Esophagus squamous epithelium (tissue), 5 donors: Measurements from ENCODE around the gene NRXN3. TPM values are rescaled to one million over a fixed set of nuclear protein-coding genes. Genes with fewer than 3 reads are reported as not detected.
"Not testable (repeated sequence)": the region's sequence is repeated elsewhere in the genome, so short reads cannot be mapped to it uniquely, and the experiment has no call there.

Source experiments
- DNase-seq: peaks from one replicate; lab custom pipeline; 2025; lab: John Stamatoyannopoulos, UW
- H3K27ac ChIP-seq, 4 donors: fragments of 200-600 bp; sonication (generic); one replicate each; pipeline ENCODE4 v1.5.1; 2016 to 2019; ENCODE audit warnings: mild to moderate bottlenecking in 1 of 4
- H3K27me3 ChIP-seq, 4 donors: fragments of 200-600 bp; sonication (generic); 1 replicate in 3 of 4; 2 replicates in 1 of 4; pipeline versions ENCODE4 v1.5.1 to v1.6.0; 2017 to 2021; ENCODE audit warnings: antibody characterized with exemption in 1 of 4
- H3K36me3 ChIP-seq, 3 donors: fragments of 200-600 bp; sonication (generic); one replicate each; pipeline ENCODE4 v1.5.1; 2016 to 2019
- H3K4me1 ChIP-seq, 3 donors: fragments of 200-600 bp; sonication (generic); one replicate each; pipeline ENCODE4 v1.5.1; 2017 to 2019
- H3K4me3 ChIP-seq, 4 donors: fragments of 200-600 bp; sonication (generic); 1 replicate in 3 of 4; 2 replicates in 1 of 4; pipeline ENCODE4 v1.5.1; 2016 to 2019; ENCODE audit warnings: mild to moderate bottlenecking in 2 of 4, moderate library complexity in 1 of 4
- H3K9me3 ChIP-seq, 3 donors: fragments of 200-600 bp; sonication (generic); one replicate each; pipeline ENCODE4 v1.5.1; 2016 to 2019
- POLR2A ChIP-seq, 4 donors: fragments of 450-650 bp; IDR thresholded peaks; one replicate each; pipeline ENCODE4 v1.6.1; 2017; ENCODE audit warnings: antibody characterized with exemption in 4 of 4, mild to moderate bottlenecking in 4 of 4, moderate library complexity in 3 of 4
- WGBS, 2 donors: methylation state at CpG; one replicate each; pipeline ENCODE4 v1.1.5; 2018; 5-methylcytosine and 5-hydroxymethylcytosine counted together
- intact Hi-C: fragments of 100-400 bp; cut with DNase I; formaldehyde crosslinking; loops from one replicate; pipeline ENCODE4 v1.15.0; 2022
- total RNA-seq, 4 donors: library from RNA; depleted of rRNA; stranded (reverse); fragments of >200 nt; gene quantifications; one replicate each; pipeline ENCODE4 v1.1.0, GENCODE V29; 2016
- TF ChIP-seq, protein P1 (sequence below), 6 experiments: fragments of 450-650 bp in 4 of 6; fragments of 200-600 bp in 2 of 6; sonication (generic) in 2 of 6; IDR thresholded peaks; one replicate each; pipeline ENCODE4 v1.5.1; 2016 to 2019; ENCODE audit warnings: antibody characterized with exemption in 6 of 6, mild to moderate bottlenecking in 4 of 6, moderate library complexity in 4 of 6
- donor health status: DM: yes; HTN: yes; CAD: no.

Gene NRXN3
- total RNA-seq, 4 donors from 2014 or later, result 0.30 to 15.8 (median 1.5) TPM

DNA sequence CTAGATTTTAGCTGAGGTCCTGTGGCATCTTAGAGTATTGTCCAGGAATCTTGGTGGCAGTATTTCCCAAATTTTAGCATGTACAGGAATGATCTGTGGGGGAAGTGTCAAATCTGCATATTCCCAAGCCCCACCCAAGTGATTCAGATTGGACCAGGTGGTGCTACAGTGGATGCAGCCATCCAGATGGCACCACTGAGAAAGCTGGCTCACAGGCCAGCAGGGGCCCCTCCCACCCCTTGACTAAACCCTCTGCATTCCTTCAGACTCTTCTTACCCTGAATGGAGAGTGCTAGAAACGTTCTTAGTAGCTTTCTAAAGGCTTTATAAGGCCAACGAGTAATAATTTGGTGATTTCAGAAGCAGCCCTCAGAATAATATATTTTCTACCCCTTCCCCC, 255.2 kb downstream of the NRXN3 start:
- intact Hi-C loops, result no loop called here
- H3K27me3 ChIP-seq, result no peaks in the 10 kb centered on the region
- no peak overlapping the region for H3K27ac ChIP-seq
- no peak for DNase-seq
- no peaks in the 10 kb centered on the region for H3K4me1 ChIP-seq
- H3K4me3 ChIP-seq, result no peak overlapping the region
- 23 to 27% methylated on average over 2 of the region's 2 CpGs for WGBS, 2 donors
- H3K9me3 ChIP-seq, result no peaks in the 10 kb centered on the region
- no peak for TF ChIP-seq POLR2A (IDR thresholded peaks at IDR 0.05)
- TF ChIP-seq, protein P1, sequence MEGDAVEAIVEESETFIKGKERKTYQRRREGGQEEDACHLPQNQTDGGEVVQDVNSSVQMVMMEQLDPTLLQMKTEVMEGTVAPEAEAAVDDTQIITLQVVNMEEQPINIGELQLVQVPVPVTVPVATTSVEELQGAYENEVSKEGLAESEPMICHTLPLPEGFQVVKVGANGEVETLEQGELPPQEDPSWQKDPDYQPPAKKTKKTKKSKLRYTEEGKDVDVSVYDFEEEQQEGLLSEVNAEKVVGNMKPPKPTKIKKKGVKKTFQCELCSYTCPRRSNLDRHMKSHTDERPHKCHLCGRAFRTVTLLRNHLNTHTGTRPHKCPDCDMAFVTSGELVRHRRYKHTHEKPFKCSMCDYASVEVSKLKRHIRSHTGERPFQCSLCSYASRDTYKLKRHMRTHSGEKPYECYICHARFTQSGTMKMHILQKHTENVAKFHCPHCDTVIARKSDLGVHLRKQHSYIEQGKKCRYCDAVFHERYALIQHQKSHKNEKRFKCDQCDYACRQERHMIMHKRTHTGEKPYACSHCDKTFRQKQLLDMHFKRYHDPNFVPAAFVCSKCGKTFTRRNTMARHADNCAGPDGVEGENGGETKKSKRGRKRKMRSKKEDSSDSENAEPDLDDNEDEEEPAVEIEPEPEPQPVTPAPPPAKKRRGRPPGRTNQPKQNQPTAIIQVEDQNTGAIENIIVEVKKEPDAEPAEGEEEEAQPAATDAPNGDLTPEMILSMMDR (IDR thresholded peaks at IDR 0.05), result no peak
- no peaks in the 10 kb centered on the region for H3K36me3 ChIP-seq

DNA sequence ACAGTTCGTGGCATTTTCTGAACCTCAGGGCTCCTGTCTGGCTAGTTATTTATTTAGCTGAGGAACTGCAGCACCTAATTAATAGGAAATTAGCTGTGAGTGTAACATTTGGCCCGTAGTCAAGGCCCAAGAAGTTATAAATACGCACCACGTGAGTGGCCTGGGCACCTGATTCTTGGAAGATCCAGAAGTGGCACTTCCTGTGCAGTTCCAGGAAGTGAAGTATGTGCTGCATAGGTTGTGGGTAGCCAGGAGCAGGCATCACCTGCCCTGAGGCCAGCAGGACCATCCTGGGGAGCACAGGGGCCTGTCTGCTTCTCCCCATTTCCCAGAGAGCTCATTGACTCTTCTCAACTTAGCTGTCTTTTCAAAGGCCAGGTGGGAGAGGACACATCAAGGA, 255.6 kb downstream of the NRXN3 start:
- no peak for TF ChIP-seq POLR2A (IDR thresholded peaks at IDR 0.05)
- TF ChIP-seq, protein P1 (IDR thresholded peaks at IDR 0.05), result no peak
- Histone ChIP-seq H3K27me3 (no peaks in the 10 kb centered on the region), H3K4me3 (no peak overlapping the region), H3K27ac (no peak overlapping the region), H3K4me1 (no peaks in the 10 kb centered on the region), H3K9me3 (no peaks in the 10 kb centered on the region), H3K36me3 (no peaks in the 10 kb centered on the region)
- intact Hi-C loops, result no loop called here
- WGBS, 2 donors, result 42 to 48% methylated on average over 4 of the region's 4 CpGs
- no peak for DNase-seq

DNA sequence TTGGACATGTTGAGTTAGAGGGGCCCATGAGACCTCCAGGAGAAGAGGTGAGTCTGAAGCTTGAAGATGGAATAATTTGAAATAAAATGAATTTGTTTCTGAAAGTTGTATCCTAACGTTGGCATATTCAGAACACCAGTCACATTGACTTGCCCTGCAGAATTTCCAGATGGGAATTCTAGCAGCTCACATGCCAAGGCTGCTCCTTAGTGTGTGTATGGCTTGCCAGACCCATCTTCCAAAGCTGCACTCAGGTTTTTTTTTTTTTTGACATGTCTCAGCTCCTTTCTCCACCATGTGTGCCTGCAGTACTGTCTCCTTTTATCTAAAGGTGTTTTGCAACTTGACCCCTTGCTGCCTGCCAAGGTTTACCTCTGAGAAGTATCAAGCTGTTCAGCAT, 261.9 kb downstream of the NRXN3 start:
- H3K27me3 ChIP-seq, result no peaks in the 10 kb centered on the region
- intact Hi-C loops, result no loop called here
- DNase-seq, result no peak
- WGBS, 2 donors, result 59 to 67% methylated on average over 1 of the region's 1 CpG
- no peak overlapping the region for H3K4me3 ChIP-seq
- H3K36me3 ChIP-seq, result no peaks in the 10 kb centered on the region
- H3K27ac ChIP-seq, result no peak overlapping the region
- H3K4me1 ChIP-seq, result no peaks in the 10 kb centered on the region
- TF ChIP-seq, protein P1 (IDR thresholded peaks at IDR 0.05), result no peak
- no peak for TF ChIP-seq POLR2A (IDR thresholded peaks at IDR 0.05)
- H3K9me3 ChIP-seq, result no peaks in the 10 kb centered on the region

DNA sequence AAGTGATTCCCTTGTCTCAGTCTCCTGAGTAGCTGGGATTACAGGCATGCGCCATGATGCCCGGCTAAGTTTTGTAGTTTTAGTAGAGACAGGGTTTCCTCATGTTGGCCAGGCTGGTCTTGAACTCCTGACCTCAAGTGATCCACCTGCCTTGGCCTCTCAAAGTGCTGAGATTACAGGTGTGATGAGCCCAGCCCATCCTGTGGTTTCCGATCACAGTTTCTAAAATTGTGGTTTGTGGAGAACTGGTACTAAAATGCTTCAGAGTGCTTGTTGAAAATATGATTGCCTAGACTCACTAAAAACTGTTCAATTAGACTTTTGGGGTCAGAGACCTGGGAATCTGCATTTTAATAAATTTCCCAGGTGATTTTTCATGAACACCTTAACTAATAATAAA, 267.3 kb downstream of the NRXN3 start:
- H3K4me1 ChIP-seq, intact Hi-C loops, H3K36me3 ChIP-seq, DNase-seq, H3K27ac ChIP-seq, H3K4me3 ChIP-seq, H3K9me3 ChIP-seq, H3K27me3 ChIP-seq: not testable (repeated sequence)
- 56 to 62% methylated on average over 3 of the region's 3 CpGs for WGBS, 2 donors

DNA sequence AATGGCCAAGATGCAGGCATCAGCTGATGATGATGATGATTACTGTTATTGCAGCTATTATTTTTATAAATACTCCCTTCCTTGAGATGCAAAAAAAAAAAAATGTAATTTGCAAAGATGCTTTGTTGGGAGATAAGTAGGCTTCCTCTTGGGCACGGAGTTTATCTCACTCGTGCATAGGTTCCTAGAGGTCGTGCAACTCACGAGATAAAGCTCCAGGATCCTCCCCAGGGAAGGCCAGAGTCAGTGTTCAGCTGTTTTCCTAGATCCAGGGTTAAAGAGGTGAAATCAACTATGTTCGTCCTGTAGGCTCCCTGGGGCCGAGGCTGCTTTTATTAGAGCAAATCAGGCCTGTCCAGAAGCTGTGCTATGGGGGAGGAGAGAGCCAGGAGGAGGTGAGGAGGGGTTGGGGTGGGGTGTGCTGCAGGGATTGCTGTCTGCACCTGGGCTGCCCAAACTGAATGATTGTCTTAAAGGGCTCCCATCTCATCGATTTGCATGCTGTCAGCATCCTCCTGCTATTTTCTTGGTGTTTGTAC, 270.3 kb downstream of the NRXN3 start:
- Histone ChIP-seq H3K27ac (no peak overlapping the region), H3K4me1 (no peaks in the 10 kb centered on the region), H3K36me3 (no peaks in the 10 kb centered on the region), H3K27me3 (no peaks in the 10 kb centered on the region), H3K4me3 (no peak overlapping the region), H3K9me3 (no peaks in the 10 kb centered on the region)
- TF ChIP-seq, protein P1 (IDR thresholded peaks at IDR 0.05), result no peak
- TF ChIP-seq POLR2A (IDR thresholded peaks at IDR 0.05), result no peak
- 20 to 29% methylated on average over 5 to 7 of the region's 7 CpGs for WGBS, 2 donors
- DNase-seq, result no peak
- intact Hi-C loops, result no loop called here

DNA sequence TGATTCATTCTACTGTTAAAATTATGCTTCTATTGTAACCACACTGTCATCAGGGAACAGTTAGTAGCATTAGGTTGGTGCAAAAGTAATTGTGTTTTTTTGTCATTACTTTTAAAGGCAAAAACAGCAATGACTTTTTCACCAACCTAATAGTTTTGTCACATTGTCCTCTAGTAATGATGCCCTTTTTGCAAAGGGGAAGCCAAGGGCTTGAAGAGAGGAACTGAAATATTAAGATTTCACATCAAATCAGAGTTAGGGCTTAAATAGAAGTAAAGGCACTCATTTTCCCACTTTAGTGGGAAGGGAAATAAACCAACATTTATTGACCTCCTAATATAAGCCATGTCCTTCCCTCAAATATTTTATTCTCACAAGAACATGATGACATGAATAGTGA, 273.7 kb downstream of the NRXN3 start:
- intact Hi-C loops, result no loop called here
- TF ChIP-seq, protein P1 (IDR thresholded peaks at IDR 0.05), result no peak
- TF ChIP-seq POLR2A (IDR thresholded peaks at IDR 0.05), result no peak

More for the DNA sequence above, 273.7 kb downstream of the NRXN3 start:
- no peaks in the 10 kb centered on the region for H3K9me3 ChIP-seq
- H3K27me3 ChIP-seq, result no peaks in the 10 kb centered on the region
- H3K4me3 ChIP-seq, result no peak overlapping the region
- DNase-seq, result no peak
- H3K27ac ChIP-seq, result no peak overlapping the region
- no peaks in the 10 kb centered on the region for H3K4me1 ChIP-seq
- no peaks in the 10 kb centered on the region for H3K36me3 ChIP-seq
